ENCODE results near the gene C5orf15.

DNA sequence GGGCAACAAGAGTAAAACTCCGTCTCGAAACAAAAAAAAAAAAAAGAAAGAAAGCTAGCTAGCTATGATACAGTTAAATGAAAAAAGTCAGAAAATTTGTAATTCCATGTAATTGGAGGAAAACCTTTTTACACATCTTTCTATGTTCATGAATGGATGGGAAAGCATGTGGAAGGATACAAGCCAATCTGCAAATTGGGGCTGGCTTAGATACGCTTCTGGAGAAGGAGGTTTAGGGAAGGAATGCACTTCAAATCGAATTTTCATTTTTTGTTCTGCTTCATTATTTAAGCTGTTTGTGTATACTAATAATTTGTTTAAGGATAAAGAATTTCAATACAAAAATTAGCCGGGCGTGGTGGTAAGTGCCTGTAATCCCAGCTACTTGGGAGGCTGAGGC, 29.6 kb upstream of the C5orf15 start:
- TF ChIP-seq POLR2AphosphoS5 (IDR thresholded peaks at IDR 0.05) (no peak), RAD21 (conservative IDR thresholded peaks at IDR 0.05) (no peak), SMC3 (conservative IDR thresholded peaks at IDR 0.05; ENCODE audit: poor library complexity) (no peak), EZH2 (IDR thresholded peaks at IDR 0.05; ENCODE audit: borderline replicate concordance, insufficient read depth, low read length, poor library complexity, severe bottlenecking) (no peak), EP300 (conservative IDR thresholded peaks at IDR 0.05; ENCODE audit: poor library complexity, severe bottlenecking) (no peak), REST (IDR thresholded peaks at IDR 0.05; ENCODE audit: borderline replicate concordance) (no peak), MXI1 (conservative IDR thresholded peaks at IDR 0.05; ENCODE audit: poor library complexity, severe bottlenecking) (no peak), TAF1 (IDR thresholded peaks at IDR 0.05; ENCODE audit: low read depth) (no peak)
- TF ChIP-seq, protein P1, sequence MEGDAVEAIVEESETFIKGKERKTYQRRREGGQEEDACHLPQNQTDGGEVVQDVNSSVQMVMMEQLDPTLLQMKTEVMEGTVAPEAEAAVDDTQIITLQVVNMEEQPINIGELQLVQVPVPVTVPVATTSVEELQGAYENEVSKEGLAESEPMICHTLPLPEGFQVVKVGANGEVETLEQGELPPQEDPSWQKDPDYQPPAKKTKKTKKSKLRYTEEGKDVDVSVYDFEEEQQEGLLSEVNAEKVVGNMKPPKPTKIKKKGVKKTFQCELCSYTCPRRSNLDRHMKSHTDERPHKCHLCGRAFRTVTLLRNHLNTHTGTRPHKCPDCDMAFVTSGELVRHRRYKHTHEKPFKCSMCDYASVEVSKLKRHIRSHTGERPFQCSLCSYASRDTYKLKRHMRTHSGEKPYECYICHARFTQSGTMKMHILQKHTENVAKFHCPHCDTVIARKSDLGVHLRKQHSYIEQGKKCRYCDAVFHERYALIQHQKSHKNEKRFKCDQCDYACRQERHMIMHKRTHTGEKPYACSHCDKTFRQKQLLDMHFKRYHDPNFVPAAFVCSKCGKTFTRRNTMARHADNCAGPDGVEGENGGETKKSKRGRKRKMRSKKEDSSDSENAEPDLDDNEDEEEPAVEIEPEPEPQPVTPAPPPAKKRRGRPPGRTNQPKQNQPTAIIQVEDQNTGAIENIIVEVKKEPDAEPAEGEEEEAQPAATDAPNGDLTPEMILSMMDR (IDR thresholded peaks at IDR 0.05; ENCODE audit: poor library complexity, severe bottlenecking), result no peak
